Upper lobe of left lung (tissue), 4 donors: Measurements from ENCODE around the gene EPHB2.

Experiments
- EP300 ChIP-seq, 4 donors: sonication (generic); formaldehyde crosslinking; IDR thresholded peaks; one replicate each; pipeline ENCODE4 v1.5.1; 2017; ENCODE audit warnings: antibody characterized with exemption in 4 of 4, control low read depth in 2 of 4
- POLR2A ChIP-seq, 4 donors: fragments of 450-650 bp; IDR thresholded peaks; one replicate each; pipeline ENCODE4 v1.5.1; 2016 to 2017; ENCODE audit warnings: antibody characterized with exemption in 4 of 4, mild to moderate bottlenecking in 2 of 4
- TF ChIP-seq, protein P1 (sequence below), 6 experiments: fragments of 450-650 bp in 4 of 6; fragments of 200-600 bp in 2 of 6; sonication (generic) in 2 of 6; IDR thresholded peaks; one replicate each; pipeline ENCODE4 v1.5.1; 2016 to 2019; ENCODE audit warnings: antibody characterized with exemption in 6 of 6

DNA sequence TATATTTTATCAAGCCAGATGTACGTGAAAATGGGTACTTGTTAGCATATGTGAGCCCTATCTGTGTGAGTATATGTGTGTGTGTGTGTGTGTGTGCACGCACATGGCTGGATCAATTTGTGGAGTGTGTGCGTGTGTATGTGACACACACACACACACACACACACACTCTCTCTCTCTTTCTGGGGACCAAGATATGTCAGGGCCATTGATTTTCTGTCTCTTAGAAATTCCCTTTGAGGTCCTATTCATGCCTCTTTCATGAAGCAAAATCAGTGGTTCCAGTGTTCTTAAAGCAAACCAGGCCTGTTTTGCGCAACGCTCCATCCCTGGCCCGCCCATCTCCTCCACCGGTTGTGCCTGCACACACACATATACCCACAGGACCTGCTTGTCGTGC, 90.0 kb downstream of the EPHB2 start:
- TF ChIP-seq, protein P1, sequence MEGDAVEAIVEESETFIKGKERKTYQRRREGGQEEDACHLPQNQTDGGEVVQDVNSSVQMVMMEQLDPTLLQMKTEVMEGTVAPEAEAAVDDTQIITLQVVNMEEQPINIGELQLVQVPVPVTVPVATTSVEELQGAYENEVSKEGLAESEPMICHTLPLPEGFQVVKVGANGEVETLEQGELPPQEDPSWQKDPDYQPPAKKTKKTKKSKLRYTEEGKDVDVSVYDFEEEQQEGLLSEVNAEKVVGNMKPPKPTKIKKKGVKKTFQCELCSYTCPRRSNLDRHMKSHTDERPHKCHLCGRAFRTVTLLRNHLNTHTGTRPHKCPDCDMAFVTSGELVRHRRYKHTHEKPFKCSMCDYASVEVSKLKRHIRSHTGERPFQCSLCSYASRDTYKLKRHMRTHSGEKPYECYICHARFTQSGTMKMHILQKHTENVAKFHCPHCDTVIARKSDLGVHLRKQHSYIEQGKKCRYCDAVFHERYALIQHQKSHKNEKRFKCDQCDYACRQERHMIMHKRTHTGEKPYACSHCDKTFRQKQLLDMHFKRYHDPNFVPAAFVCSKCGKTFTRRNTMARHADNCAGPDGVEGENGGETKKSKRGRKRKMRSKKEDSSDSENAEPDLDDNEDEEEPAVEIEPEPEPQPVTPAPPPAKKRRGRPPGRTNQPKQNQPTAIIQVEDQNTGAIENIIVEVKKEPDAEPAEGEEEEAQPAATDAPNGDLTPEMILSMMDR (IDR thresholded peaks at IDR 0.05): no peak
- TF ChIP-seq POLR2A (IDR thresholded peaks at IDR 0.05): no peak
- no peak for TF ChIP-seq EP300 (IDR thresholded peaks at IDR 0.05)
